ENCODE data around the gene BCO2.
A peak's percentile ranks its signal among the peaks of the same experiment; 100 is the strongest.

The BCO2 gene

DNA sequence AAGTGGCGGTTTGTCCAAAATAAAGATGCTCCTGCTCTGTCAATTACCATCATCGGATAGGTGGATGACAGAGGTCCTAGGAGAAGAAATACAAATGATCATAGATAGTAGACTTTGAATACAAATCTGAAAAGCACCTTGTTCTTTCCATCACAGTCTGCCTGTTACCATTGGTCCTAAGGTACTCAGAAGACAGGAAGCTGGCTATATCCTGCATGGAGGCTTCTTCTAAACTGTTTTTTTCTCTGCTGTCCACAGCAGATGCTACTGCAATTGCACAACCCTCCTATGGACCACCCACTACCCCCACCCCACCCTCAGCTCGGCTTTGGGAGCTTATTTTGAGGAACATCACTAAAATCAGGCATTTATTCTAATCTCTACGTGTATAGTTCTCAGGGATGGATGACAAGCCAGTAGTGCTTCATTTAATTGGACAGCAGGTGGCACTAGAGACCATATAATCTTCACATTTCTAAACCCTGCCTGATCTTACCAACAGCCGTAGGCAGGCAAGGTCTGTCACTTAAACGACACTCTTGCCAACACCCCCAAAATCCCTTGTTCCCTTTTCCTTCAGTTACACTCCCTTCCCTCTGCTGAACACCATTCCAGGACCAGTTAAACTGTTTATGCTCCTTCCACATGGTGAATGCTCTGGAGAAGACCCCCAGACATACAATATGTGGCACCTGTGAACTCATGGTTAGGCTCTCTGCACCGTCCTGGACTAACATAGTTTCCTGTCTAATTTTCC is 44.3 kb downstream of the BCO2 start:
- peak; percentile 24 for DNase-seq

DNA sequence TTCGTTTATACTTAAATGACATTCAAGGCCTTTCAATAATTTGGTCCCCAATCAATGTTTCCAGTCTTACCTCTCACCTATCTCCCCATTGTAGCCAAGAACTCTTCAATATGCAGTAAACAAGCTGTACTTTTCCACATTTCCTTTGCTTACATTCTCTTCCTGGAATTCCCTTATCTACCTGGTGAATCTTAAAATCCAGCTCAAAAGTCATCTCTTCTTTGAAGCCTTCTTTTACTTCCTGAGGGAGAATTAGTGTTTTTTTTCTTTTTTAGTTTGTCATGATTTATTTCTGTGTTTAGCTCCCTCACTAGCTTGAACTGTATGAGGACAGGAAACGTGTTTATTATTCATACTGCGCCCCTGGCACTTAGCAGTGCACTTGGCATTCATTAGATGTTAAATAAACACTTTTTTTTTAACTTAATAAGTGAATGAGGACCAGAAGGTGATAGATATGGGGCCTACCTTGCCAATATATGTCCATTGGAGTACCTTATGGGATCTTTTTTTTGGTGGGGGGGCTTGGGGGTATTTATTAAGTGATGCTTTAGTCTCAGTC is 46.0 kb downstream of the BCO2 start:
- DNase-seq = no peak

DNA sequence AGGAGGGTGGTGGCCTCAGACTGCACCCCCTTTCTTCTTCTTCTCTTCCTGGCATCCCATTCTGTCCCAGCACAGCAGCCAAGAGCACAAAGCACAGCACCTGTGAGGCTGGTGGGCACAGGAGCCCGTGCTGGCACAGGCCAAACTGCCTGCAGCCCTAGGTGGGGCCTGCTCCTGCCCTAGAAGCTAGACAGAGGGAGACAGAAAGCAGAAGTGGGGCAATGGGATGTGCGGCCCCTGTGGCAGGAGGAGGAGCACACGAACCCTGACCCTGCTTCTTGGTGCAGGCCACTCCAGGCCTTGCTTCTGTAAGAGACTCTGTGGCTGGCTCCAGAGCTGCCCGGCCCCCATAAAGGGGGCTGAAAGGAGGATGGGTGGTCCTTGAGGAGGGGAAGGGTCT is 47.0 kb downstream of the BCO2 start:
- no peak for DNase-seq

DNA sequence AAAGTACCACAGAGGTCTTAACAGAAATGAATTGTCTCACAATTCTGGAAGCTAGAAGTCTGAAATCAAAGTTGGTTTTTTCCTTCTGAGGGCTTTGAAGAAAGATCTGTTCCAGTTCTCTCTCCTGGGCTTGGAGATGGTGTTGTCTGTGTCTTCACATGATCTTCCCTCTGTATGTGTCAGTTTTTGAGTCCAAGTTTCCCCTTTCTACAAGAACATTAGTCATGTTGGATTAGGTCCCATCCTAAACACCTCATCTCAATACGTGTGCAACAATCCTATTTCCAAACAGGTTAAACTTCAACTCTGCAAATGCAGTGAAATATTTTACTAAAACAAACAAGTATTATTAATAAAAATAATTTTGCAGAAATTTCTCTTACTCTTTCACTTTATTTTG is 47.8 kb downstream of the BCO2 start:
- DNase-seq = no peak

DNA sequence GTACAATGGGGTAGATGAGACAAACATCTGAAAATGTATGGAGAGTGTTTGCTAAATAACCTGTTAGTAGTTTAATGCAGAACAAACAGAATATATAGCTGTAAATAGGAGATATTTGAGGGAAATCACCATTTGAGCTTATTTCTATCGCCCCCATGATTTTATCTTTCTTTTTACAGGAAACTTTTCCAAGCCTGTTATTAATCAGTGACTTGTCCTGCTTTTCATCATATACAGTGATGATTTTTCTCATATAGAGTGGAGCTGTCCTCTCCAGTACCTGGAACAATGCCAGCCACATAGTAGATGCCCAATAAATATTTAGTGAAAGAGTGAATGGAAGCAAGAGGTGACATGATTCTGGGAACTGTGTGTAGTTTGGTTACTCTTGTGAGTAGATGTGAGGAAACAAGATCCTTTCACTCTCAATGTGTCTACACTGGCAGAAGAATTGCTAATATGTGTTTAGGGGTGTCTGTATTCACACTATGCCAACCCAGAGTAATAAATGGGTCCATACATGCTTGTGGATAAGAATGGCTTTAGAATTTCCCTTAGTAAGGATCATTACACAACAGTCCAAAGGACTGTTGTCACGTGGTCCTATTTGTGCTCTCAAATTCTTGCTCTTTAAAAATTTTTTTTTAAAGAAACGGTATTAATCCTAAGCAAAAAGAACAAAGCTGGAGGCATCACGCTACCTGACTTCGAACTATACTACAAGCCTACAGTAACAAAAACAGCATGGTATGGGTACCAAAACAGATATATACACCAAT is 48.6 kb downstream of the BCO2 start:
- DNase-seq = no peak

DNA sequence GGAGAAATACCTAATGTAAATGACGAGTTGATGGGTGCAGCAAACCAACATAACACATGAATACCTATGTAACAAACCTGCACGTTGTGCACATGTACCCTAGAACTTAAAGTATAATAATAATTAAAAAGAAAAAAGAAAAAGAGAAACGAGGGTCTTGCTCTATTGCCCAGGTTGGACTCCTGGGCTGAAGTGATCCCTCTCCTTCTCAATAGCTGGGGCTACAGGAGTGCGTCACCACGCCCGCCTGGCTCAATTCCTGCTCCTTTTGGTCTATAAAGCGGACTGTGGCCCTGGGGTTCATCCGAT is 50.4 kb downstream of the BCO2 start:
- no peak for DNase-seq

DNA sequence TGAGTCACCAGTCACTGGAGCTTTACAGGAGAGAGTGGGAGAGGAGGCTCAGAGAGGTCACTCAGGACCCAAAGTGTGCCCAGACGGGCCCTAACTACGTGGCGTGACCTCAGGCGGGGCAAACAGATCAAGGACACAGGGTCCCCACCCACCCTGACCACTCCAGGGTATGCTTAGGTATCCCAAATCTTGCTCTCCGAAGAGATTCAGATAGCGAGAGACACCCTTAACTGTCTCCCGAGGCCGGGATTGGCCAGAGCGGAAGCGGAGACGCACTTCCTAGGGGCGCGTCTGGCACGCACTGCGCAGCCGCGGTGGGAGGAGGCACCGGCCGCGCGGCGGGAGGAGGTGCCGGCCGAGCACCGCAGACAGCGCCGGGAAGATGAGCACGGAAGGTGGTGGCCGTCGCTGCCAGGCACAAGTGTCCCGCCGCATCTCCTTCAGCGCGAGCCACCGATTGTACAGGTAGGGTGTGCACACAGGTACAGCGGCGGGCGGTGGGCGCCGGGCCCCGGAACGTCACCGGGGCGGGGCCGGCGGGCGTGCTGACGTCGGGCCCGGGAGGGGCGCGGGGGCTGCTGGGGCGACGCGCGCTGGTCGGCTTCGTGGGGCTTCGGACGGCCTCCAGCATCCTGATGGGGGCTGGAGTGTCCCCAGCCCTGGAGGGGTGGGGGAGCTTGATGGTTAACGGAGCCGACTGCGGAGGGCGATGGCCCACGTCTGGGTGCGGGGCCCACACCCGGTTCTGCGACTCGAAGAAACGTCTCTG is 50.9 kb downstream of the BCO2 start, which contains the start of gene PTS:
TSS of gene PTS (plus strand) at position 367 of the 769 bp plus-strand sequence. CDS start at position 383, 16 bp downstream.
- DNase-seq = peak; percentile 85

DNA sequence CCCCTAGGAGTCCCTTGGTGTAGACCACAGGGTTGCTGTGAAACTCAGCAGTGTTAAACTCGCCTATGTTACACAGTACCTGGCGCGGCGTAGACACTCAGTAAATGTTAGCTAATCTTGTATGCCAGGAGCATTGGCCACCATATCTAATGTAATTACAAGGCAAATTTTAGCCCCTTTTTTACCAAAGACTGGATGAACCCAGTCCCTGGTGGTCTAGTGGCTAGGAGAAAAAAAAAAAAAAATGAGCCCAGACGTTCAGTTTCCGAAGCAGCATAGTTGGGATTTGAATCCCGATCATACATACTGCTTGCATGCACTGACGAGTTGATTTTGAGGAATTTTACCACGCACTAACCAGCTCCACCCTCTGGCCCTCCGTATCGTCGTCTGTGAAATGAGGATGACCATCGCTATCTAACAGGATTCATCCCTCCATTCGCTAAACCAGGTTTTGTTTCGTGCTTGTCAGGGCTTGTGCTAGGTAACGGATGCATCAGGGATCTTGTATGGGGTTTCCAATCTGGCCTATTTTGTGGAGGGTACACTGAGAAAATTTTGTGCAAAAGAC is 51.6 kb downstream of the BCO2 start:
- no peak for DNase-seq

DNA sequence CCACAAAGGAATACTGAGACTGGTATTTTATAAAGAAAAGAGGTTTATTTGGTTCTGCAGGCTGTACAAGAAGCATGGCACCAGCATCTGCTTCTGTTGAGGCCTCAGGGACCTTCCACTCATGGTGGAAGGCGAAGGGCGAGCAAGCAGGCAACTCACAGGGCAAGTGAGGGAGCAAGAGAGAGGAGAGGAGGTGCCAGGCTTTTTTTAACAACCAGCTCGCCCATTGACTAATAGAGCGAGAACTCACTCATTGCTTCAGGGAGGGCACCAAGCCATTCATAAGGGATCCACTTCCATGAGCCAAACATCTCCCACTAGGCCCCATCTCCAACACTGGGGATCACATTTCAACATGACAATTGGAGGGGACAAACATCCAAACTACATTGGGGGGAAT is 52.2 kb downstream of the BCO2 start:
- no peak for DNase-seq

DNA sequence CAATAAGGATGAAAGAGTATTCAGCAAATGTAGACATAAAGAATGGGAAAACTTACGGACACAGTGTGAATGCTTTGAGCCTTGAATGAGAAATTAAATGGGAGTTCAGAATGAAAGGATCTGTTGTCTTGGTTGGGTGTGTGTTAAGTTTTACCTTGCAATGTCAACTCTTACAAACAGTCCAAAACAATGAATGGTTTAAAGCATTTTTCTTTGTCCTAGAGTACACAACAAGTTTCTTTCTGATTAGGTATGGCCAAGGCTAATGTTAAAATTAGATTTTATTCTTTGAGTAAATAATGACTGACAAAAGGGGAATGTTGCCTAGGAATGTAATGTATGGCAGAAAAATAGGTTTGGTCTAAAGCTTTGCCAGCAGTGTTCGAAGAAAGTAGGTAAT is 53.4 kb downstream of the BCO2 start:
- no peak for DNase-seq

DNA sequence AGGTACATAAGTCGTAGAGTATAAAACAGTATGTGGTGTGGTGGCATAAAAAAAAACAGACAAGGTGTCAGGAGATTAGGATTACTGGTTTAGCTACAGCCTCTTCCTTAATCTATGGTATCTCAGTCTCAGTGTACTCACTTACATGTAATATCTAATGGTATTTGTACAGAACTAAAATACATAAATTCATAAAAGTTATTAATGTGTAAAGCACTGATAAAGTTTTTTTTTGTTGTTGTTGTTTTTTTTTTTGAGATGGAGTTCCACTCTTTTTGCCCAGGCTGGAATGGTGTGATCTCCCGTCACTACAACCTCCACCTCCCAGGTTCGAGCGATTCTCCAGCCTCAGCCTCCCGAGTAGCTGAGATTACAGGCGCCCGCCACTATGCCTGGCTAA is 53.8 kb downstream of the BCO2 start:
- no peak for DNase-seq

DNA sequence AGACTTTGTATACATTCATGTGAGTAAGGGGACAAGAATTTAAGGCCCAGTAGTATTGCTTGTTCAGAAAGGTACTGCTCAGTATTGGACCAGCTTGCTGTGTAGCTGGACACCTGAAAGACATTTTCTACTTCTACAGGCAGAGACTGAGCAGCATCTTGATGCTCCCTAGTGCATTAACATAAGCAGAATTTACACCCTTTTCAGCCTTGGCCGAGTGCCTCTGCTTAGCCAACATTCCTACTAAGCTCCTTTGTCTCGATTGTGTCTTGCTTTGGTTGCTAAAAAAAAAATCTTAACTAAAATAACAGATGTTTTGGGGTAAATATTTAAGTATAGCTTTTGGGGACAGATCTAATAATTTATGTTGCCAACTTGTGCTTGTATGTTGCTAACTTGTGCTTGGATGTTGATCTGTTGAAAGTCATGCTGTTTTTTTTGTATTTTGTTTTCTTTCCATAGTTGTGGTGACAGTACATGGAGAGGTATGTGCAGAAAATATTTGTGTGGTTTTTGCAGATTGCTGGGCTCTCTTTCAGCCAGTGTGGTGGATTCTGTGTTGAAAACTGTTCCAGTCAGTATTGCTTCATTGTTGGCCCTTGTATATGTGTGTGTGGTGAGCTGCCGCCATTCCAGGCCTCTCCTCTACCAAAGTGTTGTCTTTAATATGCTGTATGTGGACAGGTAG is 54.6 kb downstream of the BCO2 start:
- DNase-seq = no peak

DNA sequence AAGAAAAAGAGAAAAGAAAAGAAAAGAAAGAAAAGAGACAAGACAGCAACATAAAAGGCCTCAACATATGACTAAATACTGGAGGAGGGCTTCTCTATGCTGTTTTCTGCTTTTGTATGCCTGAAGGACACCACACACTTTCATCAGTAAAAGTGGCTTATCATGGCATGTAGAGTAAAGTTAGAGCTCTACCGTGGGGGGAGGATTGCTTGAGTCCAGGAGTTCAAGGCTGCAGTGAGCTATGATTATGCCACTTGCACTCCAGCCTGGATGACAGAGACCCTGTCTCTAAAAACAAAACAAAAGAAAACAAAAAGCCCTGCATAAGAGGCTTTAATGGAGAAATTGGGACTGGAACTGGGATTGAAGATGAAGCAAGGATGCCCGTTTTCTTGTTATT is 56.6 kb downstream of the BCO2 start:
- no peak for DNase-seq

DNA sequence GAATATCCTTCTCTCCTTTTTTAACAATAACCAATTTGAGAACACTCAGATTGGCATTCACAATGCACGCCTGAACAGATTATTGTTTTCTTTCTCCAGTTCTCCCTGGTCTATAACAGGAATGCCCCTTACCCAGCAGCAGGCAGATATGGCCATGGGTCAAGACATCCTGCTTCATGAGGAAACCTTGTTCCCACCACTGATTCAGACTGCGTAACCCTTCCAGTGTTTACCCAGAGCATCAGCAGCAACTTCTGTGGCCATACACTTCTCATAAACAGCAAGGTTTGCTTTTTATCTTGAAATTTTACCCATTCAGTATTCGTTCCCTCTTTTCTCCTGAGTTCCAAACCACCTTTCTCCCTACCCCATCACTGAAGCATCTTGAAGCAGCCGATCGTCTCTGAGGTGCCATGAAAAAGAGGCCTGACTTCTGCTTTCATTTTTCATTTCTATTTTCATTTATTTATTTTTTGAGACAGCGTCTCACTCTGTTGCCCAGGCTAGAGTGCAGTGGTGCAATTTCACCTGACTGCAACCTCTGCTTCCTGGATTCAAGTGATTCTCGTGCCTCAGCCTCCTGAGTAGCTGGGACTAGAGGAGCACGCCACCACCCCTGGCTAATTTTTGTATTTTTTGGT is 60.6 kb downstream of the BCO2 start:
- no peak for DNase-seq

DNA sequence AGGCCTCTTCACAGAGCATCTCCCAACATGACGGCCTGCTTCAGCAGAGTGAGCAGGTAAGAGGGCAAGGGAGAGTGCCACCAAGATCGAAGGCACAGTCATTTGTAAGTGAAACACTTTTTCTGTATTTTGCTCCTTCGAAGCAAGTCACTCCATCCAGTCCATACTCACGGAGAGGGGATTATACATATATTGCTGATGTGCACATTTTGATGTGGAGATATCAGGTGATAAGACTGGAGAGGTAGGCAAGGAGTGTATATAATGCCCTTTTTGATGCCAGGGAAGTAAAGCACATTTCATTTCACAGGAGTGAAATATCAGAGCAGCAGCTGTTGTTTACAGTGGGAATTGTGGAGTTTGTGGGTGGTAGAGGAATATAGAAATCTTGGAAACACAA is 62.1 kb downstream of the BCO2 start:
- DNase-seq = no peak

DNA sequence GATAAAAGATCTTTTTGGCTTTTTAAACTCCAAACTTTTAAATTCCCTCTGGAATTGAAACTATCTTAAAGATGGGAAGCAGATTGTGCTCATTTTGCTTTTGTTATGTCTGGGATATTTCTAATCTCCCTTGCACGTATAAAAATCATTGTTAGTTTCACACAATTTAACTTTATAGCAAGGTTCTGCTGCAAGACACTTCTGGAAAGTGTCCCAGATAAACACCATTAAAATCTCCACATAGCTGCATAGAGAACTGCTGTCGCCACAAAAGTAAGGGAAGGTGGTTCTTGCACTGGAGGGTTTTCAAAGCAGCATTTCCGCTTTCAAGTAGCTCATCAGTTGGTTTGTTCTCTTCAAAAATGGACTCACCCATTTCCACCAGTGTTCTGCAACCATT is 62.7 kb downstream of the BCO2 start:
- no peak for DNase-seq

DNA sequence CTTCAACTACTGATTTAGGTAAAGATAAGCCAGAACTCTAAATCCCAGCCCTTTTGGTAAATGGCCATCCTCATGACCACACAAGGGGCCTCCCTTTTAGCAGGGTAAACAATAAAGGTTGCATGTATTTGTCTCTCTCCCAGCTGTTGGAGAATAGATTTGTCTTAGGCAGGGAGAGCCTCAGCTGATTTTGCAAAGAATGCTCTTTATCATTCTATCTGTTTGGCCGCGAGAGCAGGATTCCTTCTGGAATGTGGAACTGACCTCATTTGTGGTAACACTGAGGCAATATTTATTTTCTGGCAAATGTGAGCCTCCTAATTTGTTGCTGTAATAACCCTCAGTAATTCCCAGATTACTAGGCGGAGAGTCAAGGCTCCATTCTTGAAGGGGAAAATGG is 66.2 kb downstream of the BCO2 start:
- DNase-seq = no peak

DNA sequence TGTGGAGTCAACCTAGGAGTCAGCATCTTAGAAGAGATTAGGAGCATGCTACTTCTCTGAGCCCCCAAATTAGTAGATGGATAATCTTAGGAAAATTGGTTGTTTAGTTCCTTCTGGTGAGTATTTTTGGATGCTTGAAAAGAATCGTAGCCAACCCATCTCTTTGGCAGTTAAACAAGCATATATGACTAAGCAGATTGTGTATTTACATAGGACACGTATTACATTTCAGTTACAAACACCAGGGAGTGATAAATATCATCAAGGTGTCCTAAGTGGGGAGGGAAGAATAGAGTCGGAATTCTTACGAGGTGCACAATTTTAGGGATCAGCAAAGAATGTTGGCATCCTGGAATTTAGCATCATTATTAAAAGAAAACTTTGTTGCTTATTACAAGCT is 71.9 kb downstream of the BCO2 start:
- DNase-seq = no peak

DNA sequence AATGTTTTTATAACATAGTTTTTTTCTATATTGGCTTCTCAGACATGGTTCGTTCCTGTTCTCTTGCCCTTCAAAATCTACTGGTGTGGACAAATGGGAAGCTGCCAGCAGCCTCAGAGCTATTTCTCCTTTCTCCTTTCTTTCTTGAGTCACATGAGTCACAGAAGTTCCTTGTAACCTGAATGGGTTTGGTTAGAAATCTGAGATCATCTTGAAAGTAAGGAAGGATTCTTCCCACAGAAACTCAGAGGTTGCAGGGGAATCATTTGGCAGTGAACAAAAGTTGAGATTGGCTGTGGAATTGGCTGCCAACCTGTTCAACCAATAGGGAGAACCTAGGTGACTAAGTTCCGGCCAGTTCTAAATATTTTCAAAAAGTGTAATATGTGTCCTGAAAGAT is 72.9 kb downstream of the BCO2 start:
- no peak for DNase-seq

DNA sequence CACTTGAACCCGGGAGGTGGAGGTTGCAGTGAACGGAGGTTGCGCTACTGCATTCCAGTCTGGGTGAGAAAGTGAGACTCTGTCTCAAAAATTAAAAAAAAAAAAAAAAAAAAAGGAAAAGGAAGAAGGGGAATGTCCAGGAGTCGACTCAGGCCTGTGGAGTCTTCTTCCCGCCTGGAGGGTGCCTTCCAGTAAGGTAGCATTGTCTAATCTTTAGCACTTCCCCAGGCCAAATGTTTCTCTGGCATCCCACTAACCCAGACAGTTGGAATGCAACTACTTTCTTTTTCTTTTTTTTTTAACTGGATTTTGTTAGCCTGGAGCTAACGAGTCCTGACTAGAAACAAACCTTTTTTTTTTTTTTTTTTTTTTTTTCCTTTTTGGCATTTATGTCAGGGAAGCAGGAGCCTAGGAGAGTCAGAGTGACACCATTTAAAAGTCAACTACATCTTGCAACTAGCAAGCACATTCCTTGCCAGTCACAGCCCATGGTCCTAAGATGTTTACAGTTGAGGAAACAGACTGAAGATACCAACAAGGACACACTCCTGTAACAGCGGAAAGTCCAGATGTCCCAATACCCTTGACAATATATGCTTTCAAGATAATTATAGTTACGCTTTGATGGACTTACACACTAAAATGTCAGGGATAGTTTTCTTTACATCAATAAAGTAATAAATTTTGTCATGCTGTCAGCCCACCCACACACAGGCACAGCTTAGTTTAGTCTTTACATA is 74.7 kb downstream of the BCO2 start:
- no peak for DNase-seq

DNA sequence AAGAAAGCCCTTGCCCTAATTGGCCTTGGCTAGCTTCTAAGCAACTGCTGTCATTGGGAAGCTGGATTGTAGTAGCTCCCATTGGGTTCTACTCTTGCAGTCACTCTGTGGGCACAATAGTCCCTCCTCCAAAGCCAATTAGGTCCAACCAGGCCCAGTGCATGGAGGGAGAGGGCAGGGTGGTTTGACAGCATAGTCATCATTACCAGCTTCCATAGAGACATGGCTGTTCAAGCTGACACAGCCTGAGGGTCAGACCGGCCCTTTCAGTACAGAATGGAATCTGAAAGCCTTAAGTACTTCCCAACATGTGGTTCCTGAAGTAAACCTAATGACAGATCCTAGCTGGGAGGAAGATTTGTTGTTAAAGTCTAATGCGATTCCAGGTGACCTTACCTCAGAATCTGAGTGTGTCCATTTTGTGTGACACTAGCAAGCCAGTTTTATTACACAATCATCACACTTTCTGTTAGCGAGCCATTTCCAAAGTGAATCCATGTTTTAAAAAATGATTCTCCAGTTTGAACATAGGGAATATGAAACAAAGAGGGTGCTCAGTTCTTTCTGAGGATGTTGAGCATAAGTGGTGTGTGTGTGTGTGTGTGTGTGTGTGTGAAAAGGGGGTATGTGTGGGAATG is 78.4 kb downstream of the BCO2 start:
- no peak for DNase-seq
